ENCODE data around the gene DNAH11.
A peak's percentile ranks its signal among the peaks of the same experiment; 100 is the strongest.
"Not testable (repeated sequence)": the region's sequence is repeated elsewhere in the genome, so short reads cannot be mapped to it uniquely, and the experiment has no call there.

Gene DNAH11

DNA sequence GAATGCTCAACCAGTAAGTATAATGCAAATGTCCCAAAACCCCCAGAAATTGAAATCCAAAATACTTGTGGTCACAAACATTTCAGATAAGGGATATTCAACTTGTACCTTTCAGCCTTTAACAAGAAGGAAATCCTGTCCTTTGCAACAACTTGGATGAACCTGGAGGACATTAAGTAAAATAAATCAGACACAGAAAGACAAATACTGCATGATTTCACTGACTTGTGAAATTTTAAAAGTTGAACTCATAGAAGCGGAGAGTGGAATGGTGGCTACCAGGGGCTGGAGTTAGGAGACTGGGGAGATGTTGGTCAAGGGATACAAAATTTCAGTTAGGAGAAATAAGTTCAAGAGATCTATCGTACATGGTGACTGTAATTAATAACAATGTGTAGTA is 187.6 kb downstream of the DNAH11 start:
- no peak for DNase-seq

DNA sequence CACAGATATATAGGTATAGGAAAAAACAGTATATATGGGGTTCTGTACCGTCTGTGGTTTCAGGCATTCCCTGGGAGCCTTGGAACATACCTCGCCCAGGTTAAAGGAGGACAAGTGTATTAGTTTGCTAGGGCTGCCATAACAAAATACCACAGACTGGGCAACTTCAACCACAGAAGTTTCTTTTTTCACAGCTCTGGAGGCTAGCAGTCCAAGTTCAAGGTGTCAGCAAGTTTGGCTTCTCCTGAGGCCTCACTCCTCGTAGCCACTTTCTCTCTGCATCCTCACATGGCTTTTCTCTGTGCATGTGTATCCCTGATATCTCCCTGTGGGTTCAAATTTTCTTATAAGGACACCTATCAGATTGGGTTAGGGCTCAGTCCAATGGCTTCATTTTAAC is 189.1 kb downstream of the DNAH11 start:
- DNase-seq, result no peak

DNA sequence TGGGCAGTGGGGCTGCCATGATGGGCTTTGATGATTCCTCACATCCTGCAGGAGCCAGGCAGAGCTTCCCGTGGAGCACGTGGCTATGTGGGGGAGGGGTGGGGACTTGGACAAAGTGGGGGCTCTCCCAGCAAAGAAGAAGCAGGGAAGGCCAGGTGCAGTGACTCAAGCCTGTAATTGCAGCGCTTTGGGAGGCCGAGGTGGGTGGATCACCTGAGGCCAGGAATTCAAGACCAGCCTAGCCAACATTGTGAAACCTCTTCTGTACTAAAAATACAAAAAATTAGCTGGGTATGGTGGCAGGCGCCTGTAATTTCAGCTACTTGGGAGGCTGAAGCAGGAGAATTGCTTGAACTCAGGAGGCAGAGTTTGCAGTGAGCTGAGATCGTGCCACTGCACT is 190.1 kb downstream of the DNAH11 start:
- not testable (repeated sequence) for DNase-seq

GRCh38 chr7:21733837-21734236 is 191.0 kb downstream of the DNAH11 start:
- DNase-seq, result no peak

DNA sequence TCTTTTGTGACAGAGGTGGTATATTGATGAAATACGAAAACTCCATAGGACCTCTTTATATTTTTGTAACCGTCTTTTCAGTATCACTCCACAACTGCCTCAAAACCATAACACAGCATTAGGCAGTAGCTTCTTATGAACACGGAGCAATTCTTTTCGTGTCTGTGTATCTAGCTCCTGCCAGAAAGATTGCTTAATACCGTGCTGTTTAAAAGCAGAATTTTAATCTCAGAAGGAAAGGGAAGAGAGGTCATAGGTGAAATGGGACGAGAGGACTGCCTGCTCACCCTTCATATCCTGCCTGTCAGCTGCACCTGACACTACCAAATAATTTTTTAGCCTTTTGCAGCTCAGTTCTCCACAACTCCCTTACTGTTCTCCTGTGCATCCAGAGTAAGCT is 200.7 kb downstream of the DNAH11 start:
- DNase-seq, result no peak

GRCh38 chr7:21746949-21747348 is 204.1 kb downstream of the DNAH11 start:
- no peak for DNase-seq

DNA sequence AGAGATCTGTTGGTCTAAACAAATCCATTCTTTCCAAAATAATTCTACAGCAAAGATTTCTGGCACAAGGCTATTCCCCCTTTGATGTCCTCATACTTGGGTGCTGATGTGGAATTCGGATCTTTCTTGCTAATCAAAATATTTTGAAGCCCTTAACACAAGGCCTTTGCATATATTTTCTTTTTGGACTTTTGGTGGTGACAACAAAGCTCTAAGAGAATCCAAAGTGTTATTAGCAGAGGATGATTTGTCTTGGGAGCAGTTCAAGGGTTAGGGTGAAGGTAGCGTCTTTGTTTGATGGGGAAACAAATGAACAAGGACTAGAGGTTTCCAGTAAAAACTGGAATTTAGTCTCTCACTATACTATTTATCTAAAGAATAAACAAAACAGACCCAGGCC is 205.0 kb downstream of the DNAH11 start:
- DNase-seq, result no peak

- no peak for DNase-seq
These were observed 206.5 kb downstream of the DNAH11 start for GRCh38 chr7:21749378-21749777.

GRCh38 chr7:21753071-21753470 is 210.2 kb downstream of the DNAH11 start:
- no peak for DNase-seq

GRCh38 chr7:21754963-21755362 is 212.1 kb downstream of the DNAH11 start:
- no peak for DNase-seq

- DNase-seq, result no peak
These were observed 214.9 kb downstream of the DNAH11 start for GRCh38 chr7:21757537-21758282.

DNA sequence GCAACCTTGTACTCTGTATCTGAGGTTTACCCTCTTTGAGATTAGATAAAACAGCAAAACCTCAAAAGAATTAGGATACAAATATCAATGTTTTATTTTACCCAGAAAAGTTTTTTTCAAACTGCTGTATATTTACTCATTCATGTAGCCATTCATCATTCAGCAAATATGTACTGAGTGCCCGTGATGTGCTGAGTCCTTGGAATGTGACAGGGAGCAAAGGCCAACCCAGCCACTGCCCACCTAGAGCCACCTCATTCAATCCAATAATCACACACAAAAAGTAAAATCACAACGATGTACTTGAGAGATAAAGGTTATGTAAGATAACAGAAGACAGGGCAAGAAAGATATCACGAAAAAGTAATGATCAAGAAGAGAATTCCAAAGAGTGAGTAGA is 215.4 kb downstream of the DNAH11 start:
- no peak for DNase-seq

- DNase-seq, result no peak
These were observed 219.6 kb downstream of the DNAH11 start for GRCh38 chr7:21762469-21762868.

DNA sequence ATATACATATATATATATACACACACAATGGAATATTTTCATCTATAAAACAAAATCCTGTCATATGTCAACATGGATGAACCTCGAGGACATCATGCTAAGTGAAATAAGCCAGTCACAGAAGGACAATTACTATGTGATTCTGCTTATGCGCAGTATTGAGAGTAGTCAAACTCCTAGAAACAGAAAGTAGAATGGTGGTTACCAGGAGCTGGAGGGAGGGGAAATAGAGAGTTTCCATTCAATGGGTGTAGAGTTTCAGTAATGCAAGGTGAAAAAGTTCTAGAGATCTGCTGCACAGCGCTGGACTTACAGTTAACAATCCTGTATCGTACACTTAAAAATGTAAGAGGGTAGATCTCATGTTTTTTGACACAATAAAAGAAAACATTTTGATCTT is 221.0 kb downstream of the DNAH11 start:
- DNase-seq, result no peak

GRCh38 chr7:21766218-21766617 is 223.4 kb downstream of the DNAH11 start:
- DNase-seq, result no peak

DNA sequence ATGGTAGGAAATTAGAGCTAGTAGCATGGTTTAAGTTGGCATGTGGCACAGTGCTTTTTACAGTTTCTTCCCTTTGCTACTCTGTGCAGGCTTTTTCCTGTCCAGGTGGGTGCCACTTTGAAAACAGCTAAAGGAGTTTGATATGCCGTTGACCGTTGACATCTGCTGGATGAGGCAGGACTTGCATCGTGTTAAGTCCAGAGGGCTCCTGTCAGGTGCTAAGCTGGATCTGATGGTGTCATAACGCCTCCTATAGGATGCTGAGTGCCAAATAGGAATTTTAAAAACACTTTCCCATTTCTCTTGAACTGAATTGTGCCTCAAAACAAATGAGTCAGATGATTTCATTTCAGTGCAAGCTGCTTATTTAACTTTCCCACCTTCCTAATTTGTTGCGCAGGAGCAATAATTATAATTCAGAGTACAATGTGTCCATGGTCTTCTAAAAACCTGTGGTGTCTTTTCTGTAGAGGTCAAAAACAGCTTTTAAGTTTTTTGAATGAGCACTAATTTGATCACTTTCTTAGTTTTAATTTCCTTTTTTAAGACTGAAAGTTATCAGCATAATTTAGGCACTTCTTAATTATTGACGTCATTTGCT is 224.6 kb downstream of the DNAH11 start:
- peak; percentile 5 for DNase-seq

GRCh38 chr7:21768279-21768678 is 225.4 kb downstream of the DNAH11 start:
- no peak for DNase-seq

DNA sequence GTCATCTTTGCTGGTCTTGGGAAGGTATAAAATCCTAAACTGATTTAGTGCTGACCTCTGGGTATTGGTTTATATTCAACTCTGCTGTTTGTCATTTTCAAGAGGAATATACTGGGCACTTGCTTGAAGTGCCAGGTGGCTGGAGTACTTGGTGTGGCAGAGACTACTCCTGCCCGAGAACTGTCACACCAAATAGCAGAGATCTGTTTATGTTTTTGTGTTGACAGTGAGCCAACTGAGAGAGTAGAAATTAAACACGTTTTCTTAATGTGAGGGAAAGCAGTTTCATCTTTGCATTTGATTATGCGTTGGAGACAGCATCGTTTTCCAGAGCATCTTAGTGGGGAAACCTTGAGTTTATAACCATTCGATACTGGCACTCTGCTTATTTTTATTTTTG is 228.4 kb downstream of the DNAH11 start:
- no peak for DNase-seq

DNA sequence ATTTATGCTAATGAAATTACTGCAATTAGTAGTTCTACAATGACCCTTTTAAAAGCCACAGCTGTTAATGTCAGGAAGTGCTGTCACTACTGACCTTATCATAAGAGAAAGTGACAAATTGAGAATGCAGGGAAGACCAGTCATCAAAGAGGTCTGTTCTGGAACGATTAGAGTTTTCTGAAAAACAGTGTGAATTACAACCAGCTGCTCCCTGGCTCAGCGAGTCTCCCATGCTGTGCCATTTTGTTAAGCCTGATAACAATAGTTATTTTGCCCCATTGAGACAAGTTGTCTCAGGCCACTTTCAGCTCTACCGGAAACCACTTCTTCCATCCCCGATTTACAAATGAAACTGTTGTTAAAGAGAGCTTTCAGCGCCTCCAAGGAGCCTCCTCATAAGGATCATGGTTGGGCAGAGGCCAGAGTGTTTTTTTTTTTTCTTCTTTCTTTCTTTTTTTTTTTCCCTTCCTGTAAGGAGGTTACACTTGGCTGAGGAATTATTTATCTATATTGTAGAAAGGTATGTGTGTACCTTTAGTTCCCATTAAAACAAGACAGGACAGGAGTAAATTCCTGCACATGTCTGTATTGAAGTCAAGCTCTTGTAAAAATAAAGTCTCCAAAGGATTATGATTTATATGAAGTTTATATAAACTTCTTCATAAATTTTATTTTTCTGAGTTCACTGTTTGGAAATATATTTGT is 229.2 kb downstream of the DNAH11 start:
- no peak for DNase-seq

DNA sequence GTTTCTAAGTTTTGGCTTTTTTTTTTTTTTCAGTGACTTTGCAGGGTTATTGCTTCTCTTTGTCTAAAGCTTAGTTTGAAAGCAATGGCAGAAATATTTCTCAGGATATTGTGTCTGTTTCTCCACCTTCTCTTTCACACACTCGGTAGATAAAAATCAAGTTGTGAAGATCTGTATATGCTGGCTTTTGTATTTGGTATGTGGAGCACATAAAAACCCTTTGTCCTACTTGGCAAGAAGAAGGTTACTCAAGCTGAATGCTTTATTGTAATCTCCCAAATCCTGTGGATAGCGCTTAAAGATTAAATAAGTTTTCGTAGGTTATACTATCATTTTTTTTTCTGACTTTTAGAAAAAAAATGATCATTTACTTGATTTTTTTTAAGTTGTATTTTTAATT is 230.5 kb downstream of the DNAH11 start:
- no peak for DNase-seq

GRCh38 chr7:21777921-21778320 is 235.1 kb downstream of the DNAH11 start:
- no peak for DNase-seq

GRCh38 chr7:21778953-21779352 is 236.1 kb downstream of the DNAH11 start:
- DNase-seq, result no peak

DNA sequence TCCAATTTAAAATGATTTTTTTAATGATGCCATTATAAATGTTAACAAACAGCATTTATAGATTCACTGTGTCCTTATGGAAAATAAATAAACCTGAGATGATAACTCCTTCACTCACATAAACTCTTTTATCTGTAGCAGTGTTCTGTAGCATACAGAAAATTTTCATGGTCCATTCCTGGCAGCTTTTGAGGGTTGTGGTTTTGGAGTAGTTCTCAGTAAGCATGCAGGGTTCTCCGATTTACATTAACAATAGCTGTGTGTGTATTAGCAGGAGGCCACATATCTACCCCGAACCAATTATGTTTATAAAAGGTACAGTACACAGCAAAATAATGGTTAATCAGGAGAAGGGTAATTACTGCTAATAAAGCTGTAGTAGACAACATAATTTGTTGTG is 240.2 kb downstream of the DNAH11 start:
- DNase-seq, result no peak

GRCh38 chr7:21784989-21785388 is 242.2 kb downstream of the DNAH11 start:
- DNase-seq, result no peak

All from CD4-positive, alpha-beta T cell treated with Interferon gamma for 1 hour (primary cell).